SK-N-SH treated with all-trans-retinoic acid at 6 μM for 48 hours (cell line): ENCODE results near the gene TMEM25.

ENCODE experiments used
- BACH2 ChIP-seq: fragments of 250-450 bp; sonication (Bioruptor Pico); IDR thresholded peaks from 2 replicates; pipeline ENCODE4 v1.9.0; 2021; ENCODE audit warnings: mild to moderate bottlenecking, borderline replicate concordance
- CSDC2 ChIP-seq: fragments of 250-450 bp; sonication (Bioruptor Pico); IDR thresholded peaks from 2 replicates; pipeline ENCODE4 v1.5.0; 2020; ENCODE audit warnings: mild to moderate bottlenecking, moderate library complexity
- ZFP30 ChIP-seq: fragments of 450-650 bp; formaldehyde crosslinking; IDR thresholded peaks from 2 replicates; pipeline ENCODE4 v1.5.0; 2022; ENCODE audit warnings: mild to moderate bottlenecking, moderate library complexity
- ZNF565 ChIP-seq: fragments of 450-650 bp; formaldehyde crosslinking; conservative IDR thresholded peaks from 2 replicates; pipeline ENCODE4 v1.5.0; 2020; ENCODE audit warnings: low read depth, mild to moderate bottlenecking, moderate library complexity

DNA sequence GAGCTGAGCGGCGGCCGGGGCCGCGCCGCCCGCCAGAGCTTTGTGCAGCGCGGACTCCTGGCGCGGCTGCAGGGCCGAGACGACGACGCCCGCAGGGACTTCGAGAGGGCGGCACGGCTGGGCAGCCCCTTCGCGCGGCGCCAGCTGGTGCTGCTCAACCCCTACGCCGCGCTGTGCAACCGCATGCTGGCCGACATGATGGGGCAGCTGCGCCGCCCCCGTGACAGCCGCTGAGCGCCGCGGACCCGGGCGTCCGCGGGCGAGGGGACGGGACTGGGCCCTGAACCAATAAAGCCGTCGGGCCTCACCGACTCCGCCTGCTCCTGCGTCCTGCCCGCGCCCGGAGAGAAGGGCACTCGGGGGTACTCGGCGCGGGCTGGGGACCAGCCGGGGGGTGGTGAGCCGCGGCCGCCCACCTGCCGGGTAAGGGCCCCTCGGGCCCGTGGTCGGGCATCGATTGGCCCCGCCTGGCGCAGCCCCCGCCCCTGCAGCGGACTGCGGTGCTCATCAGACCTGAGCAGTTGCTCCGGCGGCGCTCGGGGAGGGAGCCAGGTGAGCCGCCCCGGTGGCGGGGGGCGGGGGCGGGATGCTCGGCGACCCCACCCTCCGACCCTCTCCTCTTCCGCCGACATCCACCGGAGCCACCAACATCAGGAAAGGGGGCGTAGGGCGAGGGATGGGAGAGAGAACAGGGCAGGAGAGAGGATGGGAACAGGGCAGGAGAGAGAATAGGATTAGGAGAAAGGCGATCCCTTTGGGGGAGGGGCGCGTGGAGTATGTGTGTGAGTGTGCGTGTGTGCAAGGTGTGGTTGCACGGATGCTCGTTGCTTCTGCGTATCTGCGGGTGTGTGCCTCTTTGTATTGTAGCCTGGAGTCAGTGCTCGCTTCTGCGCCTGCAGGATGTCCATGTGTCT lies at the start of gene TMEM25:
- TF ChIP-seq ZNF565 (CRISPR knock-in tag) (no peak), CSDC2 (CRISPR knock-in tag) (no peak), BACH2 (CRISPR knock-in tag) (no peak), ZFP30 (CRISPR knock-in tag) (no peak)
